K562 (cell line): Measurements from ENCODE around the gene HUS1. TPM values are rescaled to one million over a fixed set of nuclear protein-coding genes. Genes with fewer than 3 reads are reported as not detected.

Experiments
- ATAC-seq: fragments of 200-7000 bp; cut with Tn5 transposase; 3 replicates; pipeline ENCODE4 v1.9.1; 2020; ENCODE audit warnings: moderate library complexity
- BruUV-seq: library from RNA; stranded (reverse); fragments of 400-500 nt; replicated peaks from 2 replicates; lab custom pipeline; 2021; lab: Mats Ljungman, UMichigan
- CTCF ChIA-PET: fragments of 300-600 bp; formaldehyde crosslinking; extraction: SDS; loops from one replicate; lab custom pipeline; 2021; ENCODE audit warnings: low intra/inter-chr PET ratio; lab: Yijun Ruan, JAX
- POLR2A ChIA-PET: fragments of 300-600, 350-650 bp; sonication (Branson Sonifier 250); formaldehyde crosslinking; extraction: SDS; loops from one replicate; lab custom pipeline; 2021; ENCODE audit warnings: antibody characterized with exemption, inconsistent platforms; lab: Yijun Ruan, JAX
- DNase-seq, 4 experiments: peaks; one replicate each; pipeline versions ENCODE4 v3.0.0 to v3.0.0-alpha.2; 2011 to 2018; ENCODE audit warnings: low spot score in 3 of 4, mixed read lengths in 3 of 4; ENCODE audit errors: extremely low read depth in 1 of 4
- FAIRE-seq: peaks from 2 replicates; lab custom pipeline; 2011; peaks lifted over from hg19 to GRCh38; lab: Jason Lieb, UNC
- H2AFZ ChIP-seq: 2 replicates; pipeline ENCODE4 v1.6.0; 2011; ENCODE audit warnings: low read depth, low read length, control low read depth, inconsistent platforms
- H3K27ac ChIP-seq: fragments of 200-600 bp; 3 replicates; pipeline ENCODE4 v1.8.0; 2011; ENCODE audit warnings: low read depth, mild to moderate bottlenecking, control low read depth, inconsistent platforms, low read length, moderate library complexity, mixed read lengths; ENCODE audit errors: extremely low read depth
- H3K27me3 ChIP-seq, 2 experiments: fragments of 300-600 bp in 1 of 2; 2 replicates in 1 of 2; 3 replicates in 1 of 2; pipeline versions ENCODE4 v1.6.0 to v1.8.0; 2011; ENCODE audit warnings: inconsistent platforms in 2 of 2, low read length in 2 of 2, mild to moderate bottlenecking in 1 of 2, mixed read lengths in 1 of 2, moderate library complexity in 1 of 2; ENCODE audit not compliant: control insufficient read depth in 2 of 2, insufficient read depth in 2 of 2
- H3K36me3 ChIP-seq: fragments of 300-600 bp; 3 replicates; pipeline ENCODE4 v1.8.0; 2011; ENCODE audit warnings: mild to moderate bottlenecking, low read length, inconsistent platforms; ENCODE audit not compliant: control insufficient read depth, insufficient read depth
- H3K4me1 ChIP-seq, 2 experiments: fragments of 200-600 bp in 1 of 2; replicated peaks in 1 of 2; 2 replicates in 1 of 2; 3 replicates in 1 of 2; pipeline versions ENCODE4 v1.5.1 to v1.8.0; 2011; ENCODE audit warnings: inconsistent platforms in 2 of 2, low read length in 2 of 2, mild to moderate bottlenecking in 1 of 2, mixed read lengths in 1 of 2, moderate library complexity in 1 of 2; ENCODE audit not compliant: control insufficient read depth in 2 of 2, insufficient read depth in 2 of 2
- H3K4me2 ChIP-seq: 2 replicates; pipeline ENCODE4 v1.6.1; 2011; ENCODE audit warnings: low read length, control low read depth, inconsistent platforms, mixed read lengths; ENCODE audit not compliant: insufficient read depth
- H3K4me3 ChIP-seq: fragments of 200-600 bp; sonication (generic), shearing (Covaris generic); 2 replicates; pipeline ENCODE4 v1.5.1; 2016; ENCODE audit warnings: control low read depth, inconsistent platforms
- H3K79me2 ChIP-seq: fragments of 200-600 bp; 3 replicates; pipeline ENCODE4 v1.8.0; 2011; ENCODE audit warnings: low read length, inconsistent platforms; ENCODE audit not compliant: control insufficient read depth, insufficient read depth
- H3K9ac ChIP-seq, 2 experiments: 2 replicates each; pipeline versions ENCODE4 v1.6.0 to v1.6.1; 2011; ENCODE audit warnings: low read depth in 2 of 2, low read length in 2 of 2, control low read depth in 1 of 2, inconsistent platforms in 1 of 2, mild to moderate bottlenecking in 1 of 2, mixed read lengths in 1 of 2; ENCODE audit not compliant: insufficient read depth in 1 of 2
- H3K9me1 ChIP-seq: one replicate; pipeline ENCODE4 v1.6.0; 2011; ENCODE audit warnings: inconsistent platforms, mild to moderate bottlenecking, low read length, moderate library complexity; ENCODE audit not compliant: control insufficient read depth, insufficient read depth
- H3K9me3 ChIP-seq: replicated peaks from 2 replicates; pipeline ENCODE4 v1.5.1; 2011; ENCODE audit warnings: low read depth, low read length, inconsistent platforms; ENCODE audit not compliant: control insufficient read depth, insufficient read depth
- H4K20me1 ChIP-seq: replicated peaks from 2 replicates; pipeline ENCODE4 v1.6.1; 2011; ENCODE audit warnings: low read length, inconsistent platforms, mixed read lengths; ENCODE audit not compliant: control insufficient read depth, insufficient read depth
- BRCA1 ChIP-seq, 2 experiments: fragments of 450-650 bp in 1 of 2; sonication (generic) in 1 of 2; formaldehyde crosslinking in 1 of 2; IDR thresholded peaks; 2 replicates each; pipeline versions ENCODE4 v1.5.0 to v1.6.1; 2017 to 2020; ENCODE audit warnings: mild to moderate bottlenecking in 1 of 2, missing genetic modification reagents in 1 of 2
- BRD9 ChIP-seq: fragments of 450-650 bp; IDR thresholded peaks from 2 replicates; pipeline ENCODE4 v1.6.1; 2018; ENCODE audit warnings: low read depth; ENCODE audit not compliant: partially characterized antibody
- DACH1 ChIP-seq: fragments of 450-650 bp; IDR thresholded peaks from 2 replicates; pipeline ENCODE4 v1.6.1; 2018; ENCODE audit not compliant: partially characterized antibody
- E2F6 ChIP-seq, 2 experiments: IDR thresholded peaks; 2 replicates each; pipeline ENCODE4 v1.6.1; 2011; ENCODE audit warnings: borderline replicate concordance in 1 of 2, control low read depth in 1 of 2, low read depth in 1 of 2, low read length in 1 of 2, mild to moderate bottlenecking in 1 of 2, mixed read lengths in 1 of 2, moderate library complexity in 1 of 2; ENCODE audit not compliant: insufficient read depth in 1 of 2, insufficient read length in 1 of 2, poor library complexity in 1 of 2, severe bottlenecking in 1 of 2; ENCODE audit errors: extremely low read depth in 1 of 2
- GATAD2B ChIP-seq: fragments of 450-650 bp; IDR thresholded peaks from 2 replicates; pipeline ENCODE4 v1.6.1; 2017; ENCODE audit warnings: mild to moderate bottlenecking, borderline replicate concordance
- HNRNPH1 ChIP-seq: fragments of 200-400 bp; formaldehyde crosslinking; optimal IDR thresholded peaks from 2 replicates; pipeline ENCODE3; 2017; ENCODE audit warnings: low read depth, mild to moderate bottlenecking, low read length, moderate library complexity
- ID3 ChIP-seq, 2 experiments: fragments of 250-450 bp in 1 of 2; fragments of 450-650 bp in 1 of 2; sonication (Bioruptor Pico) in 1 of 2; IDR thresholded peaks; 2 replicates each; pipeline versions ENCODE4 v1.6.1 to v1.8.0; 2016 to 2021; ENCODE audit warnings: mild to moderate bottlenecking in 2 of 2, moderate library complexity in 2 of 2, missing compliant biosample characterization in 1 of 2, missing genetic modification characterization in 1 of 2
- NR1H2 ChIP-seq: sonication (generic); formaldehyde crosslinking; IDR thresholded peaks from 2 replicates; pipeline ENCODE4 v1.4.0; 2020; ENCODE audit warnings: mild to moderate bottlenecking, missing genetic modification reagents
- PURB ChIP-seq: sonication (generic); formaldehyde crosslinking; IDR thresholded peaks from 2 replicates; pipeline ENCODE4 v1.9.0; 2021; ENCODE audit warnings: low read depth, mild to moderate bottlenecking, missing genetic modification reagents
- TCF7 ChIP-seq: sonication (generic); IDR thresholded peaks from 2 replicates; pipeline ENCODE4 v1.6.1; 2016; ENCODE audit warnings: antibody characterized with exemption, borderline replicate concordance
- TRIM24 ChIP-seq, 2 experiments: fragments of 450-650 bp; IDR thresholded peaks; 2 replicates each; pipeline ENCODE4 v1.6.1; 2016
- ZNF431 ChIP-seq: sonication (generic); formaldehyde crosslinking; IDR thresholded peaks from 2 replicates; pipeline ENCODE4 v1.8.0; 2022; ENCODE audit warnings: mild to moderate bottlenecking, missing genetic modification reagents
- ZNF79 ChIP-seq: fragments of 250-450 bp; sonication (Bioruptor Pico); IDR thresholded peaks from 2 replicates; pipeline ENCODE4 v1.4.0; 2020; ENCODE audit warnings: low read depth, mild to moderate bottlenecking, moderate library complexity
- ZNF830 ChIP-seq: fragments of 250-450 bp; sonication (Bioruptor Pico); IDR thresholded peaks from 2 replicates; pipeline ENCODE4 v1.5.0; 2021; ENCODE audit warnings: mild to moderate bottlenecking
- WGBS: fragments of 100-300 bp; shearing (Covaris generic); methylation state at CpG from one replicate; pipeline ENCODE4 v1.1.6; 2016; ENCODE audit warnings: low coverage, mixed read lengths; ENCODE audit not compliant: insufficient coverage; ENCODE audit errors: missing lambda C conversion rate; 5-methylcytosine and 5-hydroxymethylcytosine counted together
- in situ Hi-C: fragments of 300-500 bp; cut with MboI; formaldehyde crosslinking; loops from 4 replicates; pipeline ENCODE4 v1.15.0; 2018; ENCODE audit warnings: inconsistent platforms, mixed read lengths
- intact Hi-C: fragments of 100-400 bp; cut with micrococcal nuclease; formaldehyde crosslinking; loops from 2 replicates; pipeline ENCODE4 v1.14.2; 2022
- polyA plus RNA-seq, 8 experiments: library from polyadenylated mRNA; depleted of rRNA in 4 of 8; stranded (reverse) in 5 of 8; unstranded in 3 of 8; fragments of >200 nt; fragmentation: Nextera tagmentation in 2 of 8; fragmentation: Illumina TruSeq in 1 of 8; extraction: Ambion mirVana in 2 of 8; extraction: Trizol in 1 of 8; gene quantifications; 2 replicates each; pipeline versions ENCODE4 v1.2.1 to v1.2.3, GENCODE V29; 2011 to 2014; ENCODE audit warnings: inconsistent platforms in 1 of 8, missing spikeins in 1 of 8
- total RNA-seq, 7 experiments: library from RNA; depleted of rRNA in 6 of 7; stranded (reverse); fragments of >200 nt in 6 of 7; fragmentation: Illumina TruSeq in 2 of 7; extraction: Trizol in 2 of 7; gene quantifications; 2 replicates each; pipeline versions ENCODE4 v1.2.1 to v1.2.3, GENCODE V29; 2011 to 2021; ENCODE audit warnings: low replicate concordance in 1 of 7

The HUS1 gene
- total and polyA plus RNA-seq, 9 of the 15 experiments (the other 6 are each of a cell fraction or from before 2014, with no cell fraction given): 11.5 to 27.0 (median 16.5) TPM

GRCh38 chr7:47937065-47937687 is 42.2 kb downstream of the HUS1 start:
- no TSS peak for BruUV-seq
- Histone ChIP-seq H4K20me1 (no peaks in the 10 kb centered on the region; the same call in 1 of the 2 replicates), H2AFZ (no peak overlapping the region), H3K9me1 (no peaks in the 10 kb centered on the region), H3K36me3 (no peaks in the 10 kb centered on the region), H3K9me3 (no peaks in the 10 kb centered on the region), H3K9ac (no peak overlapping the region), H3K4me3 (no peak overlapping the region), H3K27ac (no peak overlapping the region), H3K79me2 (no peaks in the 10 kb centered on the region), H3K4me1 (no peaks in the 10 kb centered on the region; a peak in 1 of 5 replicates)
- no peak for DNase-seq
- ChIA-PET POLR2A (no interaction called here), CTCF (no interaction called here)
- FAIRE-seq: no peak
- 2% methylated on average over 12 of the region's 17 CpGs for WGBS
- no peak for ATAC-seq
- in situ Hi-C loops (no loop called here), intact Hi-C loops (no loop called here)
- no peak for TF ChIP-seq ID3 (CRISPR knock-in tag; IDR thresholded peaks at IDR 0.05)
- no peak for TF ChIP-seq ID3 (tag; IDR thresholded peaks at IDR 0.05)
- no peak for TF ChIP-seq BRCA1 (IDR thresholded peaks at IDR 0.05)
- no peak for TF ChIP-seq BRCA1 (CRISPR knock-in tag; IDR thresholded peaks at IDR 0.05)
- no peak for TF ChIP-seq E2F6 (IDR thresholded peaks at IDR 0.05; ENCODE audit: borderline replicate concordance in 1 of 2, extremely low read depth in 1 of 2, insufficient read depth in 1 of 2, insufficient read length in 1 of 2, low read depth in 1 of 2, low read length in 1 of 2, poor library complexity in 1 of 2, severe bottlenecking in 1 of 2)
- TF ChIP-seq TCF7: no peak
- TF ChIP-seq ZNF79 (CRISPR knock-in tag): no peak
- no peak for TF ChIP-seq NR1H2 (CRISPR knock-in tag)
- no peak for TF ChIP-seq HNRNPH1
- TF ChIP-seq PURB (CRISPR knock-in tag): no peak
- no peak for TF ChIP-seq GATAD2B
- no peak for TF ChIP-seq BRD9
- no peak for TF ChIP-seq ZNF431
- no peak for TF ChIP-seq ZNF830 (CRISPR knock-in tag)
- TF ChIP-seq DACH1: no peak
- TF ChIP-seq TRIM24 (IDR thresholded peaks at IDR 0.05): no peak
- TF ChIP-seq, all 486 proteins: peak for 0
- Histone ChIP-seq H3K27me3 (peaks cover 9 to 44% of the 10 kb centered on the region in 2 experiments; a peak in 4 of 5 replicates), H3K4me2 (no peak overlapping the region)
